ENCODE data around the gene UGT2B10. TPM values are rescaled to one million over a fixed set of nuclear protein-coding genes. Genes with fewer than 3 reads are reported as not detected.

UGT2B10 gene
- total RNA-seq, 6 experiments from 2014 or later: not detected

- no peaks in the 10 kb centered on the region; the same call in 1 of the 2 replicates for H3K9me3 Mint-ChIP-seq
- peaks cover 2% of the 10 kb centered on the region for H3K27me3 Mint-ChIP-seq (ENCODE audit: insufficient read depth)
- TF ChIP-seq CTCF (IDR thresholded peaks at IDR 0.05): no peak
- H3K36me3 Mint-ChIP-seq (ENCODE audit: low read depth): no peaks in the 10 kb centered on the region
- no peak for DNase-seq
- H3K4me1 Mint-ChIP-seq (ENCODE audit: low read depth): no peaks in the 10 kb centered on the region
- H3K4me3 Mint-ChIP-seq: no peak overlapping the region
- no peak overlapping the region for H3K27ac Mint-ChIP-seq
Observed at GRCh38 chr4:68864438-68865187, 48.8 kb downstream of the UGT2B10 start.

- no peaks in the 10 kb centered on the region for H3K4me1 Mint-ChIP-seq (ENCODE audit: low read depth)
Observed at GRCh38 chr4:68865188-68865638, 49.4 kb downstream of the UGT2B10 start.

GRCh38 chr4:68865760-68866159 is 50.0 kb downstream of the UGT2B10 start:
- no peaks in the 10 kb centered on the region for H3K36me3 Mint-ChIP-seq (ENCODE audit: low read depth)
- no peak overlapping the region for H3K27ac Mint-ChIP-seq
- H3K4me1 Mint-ChIP-seq (ENCODE audit: low read depth): no peaks in the 10 kb centered on the region
- TF ChIP-seq CTCF (IDR thresholded peaks at IDR 0.05): no peak
- no peak overlapping the region for H3K4me3 Mint-ChIP-seq
- DNase-seq: no peak
- H3K27me3 Mint-ChIP-seq (ENCODE audit: insufficient read depth): peaks cover 2% of the 10 kb centered on the region
- H3K9me3 Mint-ChIP-seq: no peaks in the 10 kb centered on the region; the same call in 1 of the 2 replicates

More at GRCh38 chr4:68865188-68865638, 49.4 kb downstream of the UGT2B10 start:
- no peak for TF ChIP-seq CTCF (IDR thresholded peaks at IDR 0.05)
- Mint-ChIP-seq H3K9me3 (no peaks in the 10 kb centered on the region; the same call in 1 of the 2 replicates), H3K27me3 (ENCODE audit: insufficient read depth) (peaks cover 2% of the 10 kb centered on the region), H3K4me3 (no peak overlapping the region), H3K27ac (no peak overlapping the region), H3K36me3 (ENCODE audit: low read depth) (no peaks in the 10 kb centered on the region)
- no peak for DNase-seq

- Mint-ChIP-seq H3K9me3 (no peaks in the 10 kb centered on the region; the same call in 1 of the 2 replicates), H3K4me1 (ENCODE audit: low read depth) (no peaks in the 10 kb centered on the region), H3K4me3 (no peak overlapping the region), H3K27ac (no peak overlapping the region), H3K27me3 (ENCODE audit: insufficient read depth) (peaks cover 2% of the 10 kb centered on the region; the same call in 1 of the 2 replicates), H3K36me3 (ENCODE audit: low read depth) (no peaks in the 10 kb centered on the region)
- DNase-seq: no peak
- TF ChIP-seq CTCF (IDR thresholded peaks at IDR 0.05): no peak
Observed at GRCh38 chr4:68869274-68869773, 53.5 kb downstream of the UGT2B10 start.

- no peak for DNase-seq
- no peaks in the 10 kb centered on the region for H3K27me3 Mint-ChIP-seq (ENCODE audit: insufficient read depth)
- no peaks in the 10 kb centered on the region for H3K9me3 Mint-ChIP-seq
- H3K4me1 Mint-ChIP-seq (ENCODE audit: low read depth): no peaks in the 10 kb centered on the region
- TF ChIP-seq CTCF (IDR thresholded peaks at IDR 0.05): no peak
- no peak overlapping the region for H3K27ac Mint-ChIP-seq
- H3K4me3 Mint-ChIP-seq: no peak overlapping the region
- no peaks in the 10 kb centered on the region for H3K36me3 Mint-ChIP-seq (ENCODE audit: low read depth)
Observed at GRCh38 chr4:68871809-68872642, 56.2 kb downstream of the UGT2B10 start.

Measured in HFFc6 (cell line).